ENCODE measurements around the gene PTPRK.
"Not testable (repeated sequence)": the region's sequence is repeated elsewhere in the genome, so short reads cannot be mapped to it uniquely, and the experiment has no call there.

PTPRK gene

DNA sequence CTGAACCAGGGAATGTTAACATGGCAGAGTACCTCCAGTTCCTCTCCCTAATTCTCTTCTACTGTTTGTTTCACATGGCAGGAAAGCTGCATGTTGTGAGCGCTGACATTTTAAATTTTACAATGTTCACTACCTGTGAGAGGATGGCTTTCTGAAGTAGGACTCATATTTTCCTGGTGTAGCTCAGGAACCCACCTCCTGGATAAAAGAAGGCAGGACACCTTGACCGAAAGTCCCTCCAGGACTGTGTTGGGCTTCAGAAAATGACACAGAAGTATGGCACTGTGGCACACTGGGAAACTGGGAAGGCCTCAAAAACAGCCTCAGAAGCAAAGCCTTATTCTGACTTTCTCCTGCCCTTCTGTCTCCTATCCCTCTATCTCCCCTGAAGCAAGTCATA, 33.3 kb downstream of the PTPRK start:
- DNase-seq = no peak

DNA sequence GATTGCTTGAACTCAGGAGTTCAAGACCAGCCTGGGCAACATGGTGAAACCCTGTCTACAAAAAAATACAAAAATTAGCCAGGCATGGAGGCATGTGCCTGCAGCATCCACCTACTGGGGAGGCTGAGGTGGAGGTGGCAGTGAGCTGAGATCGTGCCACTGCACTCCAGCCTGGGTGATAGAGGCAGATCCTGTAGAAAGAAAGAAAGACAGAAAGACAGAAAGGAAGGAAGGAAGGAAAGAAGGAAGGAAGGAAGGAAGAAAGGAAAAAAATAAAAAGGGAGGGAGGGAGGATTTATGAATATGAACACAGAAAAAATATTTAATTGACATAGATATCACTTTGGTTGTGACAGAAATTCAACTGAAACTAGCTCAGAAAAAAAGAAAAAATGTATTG, 33.8 kb downstream of the PTPRK start:
- DNase-seq = not testable (repeated sequence)

DNA sequence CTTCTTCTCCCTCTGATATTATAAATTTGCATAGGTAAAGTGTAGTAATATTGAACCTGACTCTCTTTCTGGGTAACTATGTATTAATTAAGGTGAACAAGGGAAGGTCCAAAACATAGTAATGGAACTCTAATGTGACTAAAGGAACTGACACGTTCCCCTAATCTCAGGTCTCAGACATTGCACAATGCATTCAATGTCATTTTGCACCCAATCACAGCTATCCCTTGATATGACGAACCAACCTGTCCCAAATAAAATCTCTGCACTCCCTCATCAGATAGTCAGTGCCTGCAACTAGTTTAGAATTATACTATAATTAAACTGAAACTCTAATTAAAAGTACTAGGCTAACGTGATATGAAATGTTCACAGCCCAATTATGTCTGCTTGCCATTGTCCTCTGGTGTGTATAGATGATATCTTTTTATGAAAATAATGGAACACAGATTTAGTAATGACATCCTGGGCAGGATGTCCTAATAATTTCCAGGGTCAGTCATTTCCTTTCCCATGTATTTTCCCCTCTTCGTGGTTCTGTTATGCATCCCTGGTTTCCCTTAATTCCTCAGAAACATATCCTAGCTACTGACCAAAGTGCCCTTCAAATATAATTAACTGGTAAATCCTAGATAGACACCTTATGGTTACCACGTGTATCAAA, 36.8 kb downstream of the PTPRK start:
- DNase-seq = no peak

DNA sequence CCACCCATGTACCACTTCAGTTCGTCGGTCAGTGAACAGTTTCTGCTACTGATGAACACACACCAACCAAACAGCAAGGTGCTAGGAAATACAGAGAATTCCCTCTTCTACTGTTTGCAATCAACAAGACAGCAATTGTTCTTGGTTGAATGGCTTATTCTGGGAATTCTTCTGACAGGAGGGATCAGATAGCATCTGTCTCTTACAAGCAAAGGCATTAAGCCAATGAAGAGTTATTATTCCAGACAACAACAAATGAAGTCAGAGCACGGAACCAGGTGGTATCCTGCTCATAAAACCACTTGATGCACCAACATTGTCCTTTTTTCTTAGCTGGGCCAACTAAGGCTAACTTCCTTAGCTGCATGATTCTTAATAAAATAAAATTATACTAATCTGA, 37.8 kb downstream of the PTPRK start:
- no peak for DNase-seq

DNA sequence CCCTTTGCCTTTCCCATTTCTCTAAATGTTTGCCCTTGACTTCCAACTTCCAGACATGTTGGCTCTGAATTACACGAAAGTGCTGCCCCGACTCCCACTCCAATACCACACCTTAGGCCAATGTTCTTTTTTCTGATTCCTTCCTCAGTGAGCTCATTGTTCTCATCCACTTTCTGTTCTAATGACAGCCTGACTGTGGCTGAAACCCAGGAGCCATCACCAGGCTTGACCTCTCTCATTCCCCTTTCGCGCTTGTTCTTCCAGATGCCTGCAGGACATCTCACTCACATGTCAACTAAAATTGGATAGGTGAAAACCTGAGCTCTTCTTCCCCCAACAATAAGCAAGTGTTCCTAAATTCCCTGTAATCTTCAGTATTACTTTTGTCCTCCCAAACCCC, 40.4 kb downstream of the PTPRK start:
- DNase-seq = no peak

DNA sequence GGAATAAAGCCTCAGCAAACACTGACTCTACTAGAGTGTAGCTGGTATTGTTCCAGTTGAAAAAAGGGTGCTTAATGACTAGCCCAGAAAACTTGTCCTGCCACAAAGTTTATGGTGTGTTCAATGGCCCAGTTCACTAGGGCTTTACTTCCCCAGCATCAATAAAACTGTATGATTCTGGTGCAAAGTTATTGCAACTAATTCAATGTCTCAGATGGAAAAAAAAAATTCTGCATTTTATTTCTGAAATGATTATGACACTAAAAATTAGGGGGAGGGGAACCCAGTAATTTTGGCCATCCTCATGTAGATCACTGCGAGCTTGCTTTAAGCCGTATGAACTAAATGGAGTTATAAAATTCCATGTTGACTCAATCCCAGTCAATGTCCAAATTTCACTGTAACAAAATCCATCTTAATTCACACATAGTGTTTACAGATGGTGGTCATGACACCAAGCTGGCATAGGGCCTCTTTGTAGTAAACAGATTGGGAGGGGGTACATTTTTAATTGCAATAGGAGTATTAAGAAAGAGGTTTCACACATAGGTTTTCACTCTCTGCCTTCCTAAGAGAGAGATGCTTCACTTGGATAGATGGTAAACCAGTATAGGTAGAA, 41.2 kb downstream of the PTPRK start:
- DNase-seq = no peak

DNA sequence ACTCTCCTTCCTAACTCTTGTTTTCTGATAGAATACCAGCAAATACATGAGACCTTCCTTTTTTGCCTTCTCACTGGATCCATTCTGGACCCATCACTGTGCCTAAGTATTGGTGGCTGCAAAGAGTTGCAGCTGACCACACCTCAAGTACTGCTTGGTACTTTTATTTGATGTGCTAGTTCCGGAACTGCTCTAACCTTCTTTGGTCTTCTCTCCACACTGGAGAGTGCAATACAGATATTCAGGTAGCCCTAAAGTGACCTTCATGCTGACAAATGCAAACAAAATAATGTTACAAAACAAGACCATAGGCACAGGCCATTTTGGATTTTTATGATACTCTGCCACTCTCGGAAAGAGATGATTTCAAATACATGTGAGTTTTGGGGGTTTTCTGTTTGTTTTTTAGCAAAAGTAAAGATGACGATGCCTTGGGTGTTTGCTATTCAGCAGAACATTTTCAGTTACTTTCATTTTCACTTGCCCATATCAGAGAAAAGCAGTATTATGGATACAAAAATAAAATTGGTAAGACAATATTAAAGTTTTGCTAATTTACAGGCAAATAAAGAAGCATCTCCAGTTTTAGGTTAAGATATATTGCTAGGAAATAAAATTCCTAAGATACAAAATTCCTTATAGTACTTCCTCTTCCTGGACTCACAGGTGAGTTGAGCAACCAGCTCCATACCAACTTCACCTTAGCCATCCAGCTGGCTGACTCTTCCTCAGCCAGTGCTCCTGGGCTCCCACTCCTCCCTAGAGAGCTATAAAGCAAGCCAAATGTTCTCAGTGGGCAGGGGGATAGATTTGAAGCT, 42.0 kb downstream of the PTPRK start:
- no peak for DNase-seq

DNA sequence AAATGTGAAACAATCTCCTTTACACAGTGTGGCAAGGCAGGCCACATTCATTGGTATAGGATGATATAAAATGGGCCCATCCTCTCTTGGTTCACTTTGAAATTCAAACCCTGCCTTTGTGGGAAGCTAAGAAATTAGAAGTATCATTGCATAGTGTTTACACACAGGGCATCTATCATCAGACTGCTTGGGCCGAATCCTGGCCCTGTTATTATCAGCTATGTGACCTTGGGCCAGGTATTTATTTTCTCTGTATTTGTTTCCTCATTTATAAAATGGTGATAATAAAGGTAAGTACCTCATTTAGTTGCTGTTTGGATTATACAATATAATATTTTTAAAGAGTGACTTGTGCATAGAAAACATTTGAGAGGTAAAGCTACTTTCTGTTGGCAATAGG, 45.5 kb downstream of the PTPRK start:
- DNase-seq = no peak

DNA sequence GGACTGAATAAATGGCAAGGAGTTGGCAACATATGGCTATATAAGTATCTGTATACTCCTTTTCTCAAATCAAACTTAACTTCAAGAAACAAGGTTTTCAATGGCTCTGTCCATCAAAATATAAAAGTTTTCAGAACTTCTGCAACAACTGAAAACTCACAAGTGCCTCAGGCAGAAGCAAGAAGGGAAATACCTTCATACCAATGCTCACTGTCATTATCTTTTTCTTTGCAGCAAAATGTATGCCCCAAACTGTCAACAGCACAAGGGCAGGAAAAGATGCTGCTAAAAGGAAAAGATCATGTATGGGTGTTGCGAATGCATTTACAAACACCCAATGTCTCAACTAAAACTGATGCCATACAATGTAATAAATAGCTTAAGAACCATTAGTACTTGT, 45.9 kb downstream of the PTPRK start:
- no peak for DNase-seq

DNA sequence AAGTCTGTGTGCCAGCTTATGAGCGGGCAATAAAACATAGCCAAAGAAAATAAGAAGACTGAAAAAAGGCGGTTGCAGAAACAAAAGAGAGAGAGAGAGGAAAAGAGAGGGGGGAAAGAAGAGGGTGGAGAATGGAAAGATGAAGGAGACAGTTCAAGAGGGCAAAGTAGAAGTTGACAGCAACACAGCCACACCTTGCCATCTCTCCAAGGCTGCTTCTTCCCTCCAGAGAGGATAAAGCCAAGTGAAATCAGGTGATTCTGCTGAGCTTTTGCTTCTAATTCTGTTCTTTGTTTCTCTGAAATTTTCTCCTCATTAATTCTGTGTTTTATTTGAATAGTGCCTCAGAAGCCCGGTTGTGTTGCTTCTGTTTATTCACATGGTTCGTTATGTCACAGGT, 48.5 kb downstream of the PTPRK start:
- DNase-seq = no peak

DNA sequence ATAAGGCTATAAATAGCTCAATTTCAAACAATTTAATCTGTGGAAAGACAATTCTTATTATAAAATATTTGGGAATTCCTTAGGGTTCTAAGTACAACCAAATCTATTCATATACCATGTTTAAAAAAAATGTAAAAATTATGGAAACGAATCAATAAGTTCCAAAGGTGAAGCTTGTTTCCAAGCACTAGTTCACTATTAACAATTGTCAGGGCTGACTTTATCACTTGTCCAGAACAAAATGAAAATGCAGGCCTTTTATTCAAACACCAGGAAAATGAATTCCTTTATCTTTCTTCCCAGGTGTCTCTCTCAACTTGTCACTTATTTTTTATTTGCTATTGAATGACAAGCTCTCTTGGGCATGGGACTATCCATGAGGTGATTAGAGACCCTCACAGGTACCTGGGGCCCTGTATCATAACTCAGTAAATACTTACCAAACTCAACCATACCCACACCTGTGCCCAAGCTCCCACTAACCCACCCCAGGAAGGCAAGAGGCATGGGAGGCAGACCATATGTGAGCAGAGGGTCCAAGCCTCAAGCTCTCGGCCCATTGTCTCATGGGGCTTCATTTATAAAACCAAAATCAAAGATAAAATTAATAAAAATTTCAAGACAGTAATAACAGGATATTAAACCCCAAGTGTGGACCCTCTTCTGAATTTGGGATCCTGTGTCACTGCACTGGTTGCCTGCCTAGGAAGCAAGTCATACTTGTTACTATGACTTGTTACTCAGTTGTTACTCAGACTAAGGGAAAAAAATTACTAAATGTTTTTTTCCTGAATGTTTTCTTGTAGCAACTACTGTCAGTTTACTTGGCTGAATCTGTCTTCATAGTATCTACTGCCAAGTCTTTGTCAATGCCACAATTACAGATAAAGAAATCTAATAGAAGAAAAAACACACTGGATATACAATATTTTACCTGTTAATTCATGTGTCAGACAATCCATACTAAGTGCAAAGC, 54.7 kb downstream of the PTPRK start:
- no peak for DNase-seq

DNA sequence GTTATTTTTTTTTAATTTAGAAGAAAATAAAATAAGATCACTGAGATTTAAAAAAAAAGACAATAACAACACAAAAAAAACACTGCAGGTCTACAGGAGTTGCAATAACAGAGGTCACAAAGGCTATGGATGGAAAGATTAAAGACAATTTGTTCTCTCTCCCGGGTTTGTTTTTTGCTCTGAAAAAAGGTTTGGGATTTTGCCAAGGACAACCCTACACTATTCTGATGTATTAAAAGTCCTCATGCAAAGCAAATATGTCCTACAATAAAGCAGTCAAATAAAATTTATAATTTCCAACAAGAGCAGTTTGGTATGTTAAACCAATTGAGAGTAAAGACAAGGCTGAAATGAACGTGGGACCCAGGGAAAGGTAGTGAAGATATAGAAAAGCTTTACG, 55.6 kb downstream of the PTPRK start:
- no peak for DNase-seq

DNA sequence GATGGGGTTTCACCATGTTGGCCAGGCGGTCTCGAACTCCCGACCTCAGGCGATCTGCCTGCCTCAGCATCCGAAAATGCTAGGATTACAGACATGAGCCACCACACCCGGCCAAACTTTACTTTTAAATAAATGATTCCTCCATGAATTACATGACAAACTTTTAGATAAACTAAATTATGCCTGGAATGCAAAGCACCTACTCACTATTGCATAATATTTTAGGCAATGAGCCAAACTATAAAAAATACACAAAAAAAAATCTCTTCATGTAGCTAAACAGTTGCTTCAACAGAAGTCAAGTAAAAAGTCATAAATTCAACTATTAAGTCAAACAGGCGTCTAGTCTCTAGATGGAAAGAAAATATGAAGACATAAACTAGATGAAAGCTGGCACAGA, 56.5 kb downstream of the PTPRK start:
- no peak for DNase-seq

DNA sequence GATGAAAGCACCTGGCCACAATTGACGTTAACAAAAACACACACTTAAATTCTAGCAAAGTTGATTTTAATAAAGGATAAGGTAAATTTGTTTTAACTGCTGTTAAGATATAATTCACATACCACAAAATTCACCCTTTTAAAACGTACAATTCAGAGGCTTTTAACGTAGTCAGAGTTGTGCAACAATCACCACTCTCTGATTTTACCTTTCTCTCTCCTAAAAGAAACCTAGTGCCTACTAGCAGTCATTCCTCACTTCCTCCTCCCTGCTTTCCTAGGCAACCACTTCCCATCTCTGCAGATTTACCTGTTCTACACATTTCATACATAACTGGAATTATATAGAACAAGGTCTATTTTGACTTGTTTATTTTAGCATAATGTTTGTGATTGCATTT, 58.9 kb downstream of the PTPRK start:
- no peak for DNase-seq

DNA sequence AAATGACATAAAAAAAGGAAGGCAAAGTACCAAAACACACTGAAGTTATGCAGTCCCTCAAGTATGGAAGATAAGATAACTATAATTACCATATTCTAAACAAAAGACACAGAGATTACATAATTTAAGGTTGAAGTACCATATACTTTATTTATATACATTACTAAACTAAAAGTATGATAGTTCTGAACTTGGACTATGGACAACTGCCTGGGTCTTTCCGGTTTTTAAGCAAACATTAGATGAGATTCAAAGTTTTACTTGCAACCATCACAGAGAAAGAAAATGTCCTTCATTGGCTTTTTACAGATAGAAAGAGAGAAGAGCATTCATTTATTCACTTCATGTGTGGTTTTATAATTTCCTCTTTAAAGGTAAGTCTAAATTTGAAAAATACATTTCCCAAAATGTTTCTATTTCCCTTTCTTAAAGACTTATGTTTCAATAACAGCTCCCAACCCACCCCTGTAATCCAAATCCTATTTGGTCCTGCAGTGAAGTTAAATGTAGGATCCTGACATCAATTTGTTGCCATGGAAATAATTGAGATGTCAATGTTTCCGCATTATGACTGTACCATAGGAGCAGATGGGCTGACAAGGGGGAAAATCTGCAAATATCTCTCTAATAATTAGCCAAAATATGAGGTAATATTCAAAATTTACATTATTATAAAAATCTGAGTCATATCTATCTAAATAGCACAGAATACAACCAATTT, 63.7 kb downstream of the PTPRK start:
- no peak for DNase-seq

DNA sequence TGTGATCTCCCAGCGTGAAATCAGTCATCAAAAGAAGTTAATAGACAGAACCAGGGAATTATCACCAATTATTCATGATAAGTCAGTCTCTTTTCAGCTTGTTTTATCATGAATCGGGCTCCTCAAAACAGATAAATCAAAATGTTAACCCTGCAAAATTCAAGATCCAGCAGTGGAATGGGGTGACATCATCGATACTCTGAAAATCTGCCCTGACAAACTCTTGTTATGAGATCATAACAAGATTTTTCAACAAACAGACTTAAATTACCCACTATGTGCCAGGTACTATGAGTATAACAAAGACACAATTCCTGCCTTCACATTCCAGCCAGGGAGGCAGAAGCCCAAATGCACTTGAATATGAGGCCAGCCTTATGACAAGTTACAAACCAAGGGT, 64.4 kb downstream of the PTPRK start:
- DNase-seq = no peak

DNA sequence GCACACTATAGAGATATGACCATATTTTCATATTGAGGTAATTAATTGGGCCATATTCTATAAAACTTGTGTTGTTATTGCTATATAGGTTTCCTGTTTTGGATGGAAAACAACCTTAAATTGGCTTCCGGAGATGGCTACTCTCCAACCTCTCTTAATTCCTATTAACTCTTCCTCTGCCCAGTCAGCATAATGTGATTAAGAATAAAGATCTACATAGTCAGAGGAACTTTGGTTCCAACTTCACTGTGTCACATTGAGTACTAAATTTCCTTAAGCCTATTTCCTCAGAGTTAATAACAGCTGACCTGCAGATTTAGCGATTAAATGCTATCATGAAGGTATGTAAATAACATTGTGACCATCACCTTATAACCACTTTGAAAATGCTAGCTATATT, 67.7 kb downstream of the PTPRK start:
- no peak for DNase-seq

DNA sequence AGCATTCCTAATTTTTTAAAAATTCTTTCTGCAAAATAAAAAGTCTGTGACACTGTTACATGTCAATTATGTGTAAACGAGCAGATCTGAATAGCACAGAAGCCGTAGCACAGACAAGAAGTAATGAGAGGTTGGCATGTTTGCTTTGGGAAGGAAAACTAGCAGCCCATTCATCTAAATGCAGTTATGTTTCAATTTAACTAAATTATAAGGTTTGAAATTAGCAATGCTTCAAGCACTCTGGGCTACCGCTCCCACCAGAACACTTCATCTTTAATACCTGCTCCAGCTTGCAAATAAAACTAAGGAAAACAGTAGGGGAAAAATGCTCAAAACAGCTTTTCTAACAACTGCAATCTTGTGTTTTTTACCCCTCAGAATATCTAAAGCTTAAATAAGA, 73.9 kb downstream of the PTPRK start:
- DNase-seq = no peak

DNA sequence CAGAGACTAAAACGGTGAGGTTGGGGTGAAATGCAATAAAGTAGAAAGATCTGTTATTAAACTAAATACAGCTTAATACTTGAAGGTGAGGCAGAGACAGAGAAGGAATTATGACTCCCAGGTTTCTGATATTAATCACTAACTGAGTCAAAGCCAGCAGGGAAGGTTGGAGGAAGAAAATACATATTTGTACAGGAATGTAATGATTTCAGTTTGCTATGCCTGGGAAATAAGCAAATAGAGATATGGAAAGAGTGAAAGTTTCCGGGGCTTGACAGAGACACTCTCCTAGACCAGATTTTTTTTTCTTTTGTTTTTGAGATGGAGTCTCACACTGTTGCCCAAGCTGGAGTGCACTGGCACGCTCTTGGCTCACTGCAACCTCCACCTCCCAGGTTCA, 76.8 kb downstream of the PTPRK start:
- DNase-seq = no peak

DNA sequence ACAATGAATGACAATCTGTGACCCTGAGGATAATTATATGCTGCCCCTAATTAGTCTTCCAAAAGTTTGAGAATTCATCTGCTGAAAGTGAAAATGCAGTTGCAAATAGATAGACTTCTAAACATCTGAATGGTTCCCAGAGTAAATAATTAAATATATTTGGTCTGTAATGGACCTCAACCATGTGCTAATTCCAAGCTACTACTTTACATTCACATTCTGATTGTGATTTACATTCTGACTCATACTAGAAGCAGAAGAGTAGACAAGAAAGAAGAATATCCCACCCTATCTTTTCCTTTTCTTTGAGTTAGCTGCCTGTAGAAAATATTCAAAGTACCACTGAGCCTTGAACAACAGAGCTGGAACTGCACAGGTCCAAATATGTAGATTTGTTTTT, 80.8 kb downstream of the PTPRK start:
- DNase-seq = no peak

DNA sequence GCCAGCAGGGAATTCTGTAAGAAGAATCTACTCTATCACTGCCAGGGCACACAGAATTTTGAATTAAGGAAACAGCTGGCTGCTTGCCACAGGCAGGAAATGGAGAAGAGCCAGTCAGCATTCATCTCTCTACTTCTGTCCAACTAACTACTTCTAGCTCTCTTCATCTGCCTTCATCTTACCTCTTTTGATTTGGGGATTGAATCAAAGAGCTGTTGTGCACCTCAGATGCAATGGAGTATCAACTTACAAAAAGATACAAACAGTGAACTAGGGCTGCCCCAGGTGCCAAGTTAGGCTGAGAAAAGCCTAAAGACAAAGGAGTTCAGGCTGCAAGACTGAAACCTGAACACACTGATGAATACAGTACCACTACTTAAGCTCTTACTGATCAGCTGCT, 82.0 kb downstream of the PTPRK start:
- DNase-seq = no peak

DNA sequence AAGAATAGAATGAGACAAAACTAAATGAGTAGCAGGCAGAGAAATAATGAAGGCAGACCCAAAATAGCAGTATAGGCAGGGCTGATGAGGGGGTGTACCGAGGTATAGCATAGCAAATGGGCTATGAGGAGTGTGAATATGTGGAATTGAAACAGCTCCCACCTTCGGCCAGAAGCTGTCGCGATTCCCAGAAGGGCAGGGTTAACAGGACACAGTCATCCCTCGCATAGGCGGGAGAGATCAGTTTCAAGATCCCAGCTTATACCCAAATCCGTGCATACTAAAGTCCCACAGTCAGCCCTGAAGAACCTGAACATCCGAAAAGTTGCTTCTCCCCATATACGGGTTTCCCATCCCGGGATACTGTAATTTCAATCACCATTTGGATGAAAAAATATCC, 82.7 kb downstream of the PTPRK start:
- no peak for DNase-seq
